Measurements from ENCODE around the gene TNS1. TPM values are rescaled to one million over a fixed set of nuclear protein-coding genes. Genes with fewer than 3 reads are reported as not detected.

The TNS1 gene
- polyA plus RNA-seq, 3 donors = 0.26 to 1.6 (median 1.5) TPM

- peaks cover 36% of the 10 kb centered on the region for H3K4me1 Mint-ChIP-seq
- no peaks in the 10 kb centered on the region for H3K79me2 ChIP-seq (ENCODE audit: insufficient read depth, low read length)
- peak overlapping the region; percentile 25 to 68 (median 29) for H3K4me3 ChIP-seq (replicated peaks in 1 of 3; ENCODE audit: low read depth in 2 of 3, low read length in 3 of 3)
- H2AFZ ChIP-seq (ENCODE audit: insufficient read depth, low read depth, low read length, poor library complexity, severe bottlenecking) = peak overlapping the region; percentile 67
- no peaks in the 10 kb centered on the region for H4K20me1 ChIP-seq (ENCODE audit: insufficient read depth, low read length)
- H3K36me3 Mint-ChIP-seq = no peaks in the 10 kb centered on the region
- H3K9me3 Mint-ChIP-seq = peaks cover 2 to 11% (median 5%) of the 10 kb centered on the region in 7 donors
- H3K9ac ChIP-seq (ENCODE audit: insufficient read depth, low read length, poor library complexity, severe bottlenecking) = peak overlapping the region; percentile 34
- no peaks in the 10 kb centered on the region for H3K9me3 ChIP-seq (replicated peaks in 1 of 2; ENCODE audit: control insufficient read depth in 1 of 2, insufficient read depth in 1 of 2, low read length in 2 of 2)
- intact Hi-C loops (cut with micrococcal nuclease) = loop anchor here (2.0 to 10.0 kb wide), 5 partner anchors 53 to 283 kb away; no protein-coding TSS in a partner anchor
- peak; percentile 27 to 43 (median 35) for DNase-seq
- no peaks in the 10 kb centered on the region for H3K36me3 ChIP-seq (replicated peaks in 1 of 2; ENCODE audit: control insufficient read depth in 1 of 2, insufficient read depth in 2 of 2, low read length in 2 of 2)
- peak overlapping the region; percentile 73 to 84 for H3K4me3 Mint-ChIP-seq
- peak overlapping the region; percentile 63 for H3K4me2 ChIP-seq (replicated peaks; ENCODE audit: extremely low read depth, low read length, poor library complexity, severe bottlenecking)
- H3K4me1 ChIP-seq (ENCODE audit: control insufficient read depth in 1 of 2, insufficient read depth in 2 of 2, low read length in 2 of 2) = peaks cover 22 to 28% of the 10 kb centered on the region in 2 donors
- peaks cover 4 to 13% (median 8%) of the 10 kb centered on the region in 3 donors for H3K27me3 Mint-ChIP-seq (ENCODE audit: low read depth in 3 of 3)
- 60% methylated on average over 1 of the region's 13 CpGs for WGBS (ENCODE audit: insufficient coverage)
- H3K27ac Mint-ChIP-seq = peak overlapping the region in 6 of 7 donors; percentile 42 to 86 (median 70)
- TF ChIP-seq CTCF (IDR thresholded peaks at IDR 0.05) = no peak
- H3K27me3 ChIP-seq (ENCODE audit: control insufficient read depth in 2 of 2, insufficient read depth in 2 of 2, low read length in 2 of 2) = no peaks in the 10 kb centered on the region
- H3K27ac ChIP-seq (ENCODE audit: low read depth in 1 of 2, low read length in 2 of 2) = peak overlapping the region; percentile 15 to 55
These were observed 213.0 kb downstream of the TNS1 start for GRCh38 chr2:217789736-217790181.

- Histone ChIP-seq H3K27me3 (ENCODE audit: control insufficient read depth in 2 of 2, insufficient read depth in 2 of 2, low read length in 2 of 2) (no peaks in the 10 kb centered on the region), H2AFZ (ENCODE audit: insufficient read depth, low read depth, low read length, poor library complexity, severe bottlenecking) (peak overlapping the region; percentile 67), H3K4me3 (replicated peaks in 1 of 3; ENCODE audit: low read depth in 2 of 3, low read length in 3 of 3) (peak overlapping the region; percentile 0 to 68 (median 29)), H3K9ac (ENCODE audit: insufficient read depth, low read length, poor library complexity, severe bottlenecking) (peak overlapping the region; percentile 34), H3K9me3 (replicated peaks in 1 of 2; ENCODE audit: control insufficient read depth in 1 of 2, insufficient read depth in 1 of 2, low read length in 2 of 2) (no peaks in the 10 kb centered on the region), H4K20me1 (ENCODE audit: insufficient read depth, low read length) (no peaks in the 10 kb centered on the region), H3K27ac (ENCODE audit: low read depth in 1 of 2, low read length in 2 of 2) (peak overlapping the region in 1 of 2 donors; percentile 55), H3K4me1 (ENCODE audit: control insufficient read depth in 1 of 2, insufficient read depth in 2 of 2, low read length in 2 of 2) (peaks cover 22 to 28% of the 10 kb centered on the region in 2 donors), H3K79me2 (ENCODE audit: insufficient read depth, low read length) (no peaks in the 10 kb centered on the region), H3K4me2 (replicated peaks; ENCODE audit: extremely low read depth, low read length, poor library complexity, severe bottlenecking) (peak overlapping the region; percentile 63), H3K36me3 (replicated peaks in 1 of 2; ENCODE audit: control insufficient read depth in 1 of 2, insufficient read depth in 2 of 2, low read length in 2 of 2) (no peaks in the 10 kb centered on the region)
- no peaks in the 10 kb centered on the region for H3K36me3 Mint-ChIP-seq
- peak; percentile 69 to 83 (median 73) for DNase-seq
- H3K9me3 Mint-ChIP-seq = peaks cover 2 to 11% (median 5%) of the 10 kb centered on the region in 7 donors
- WGBS (ENCODE audit: insufficient coverage) = 36% methylated on average over 10 of the region's 15 CpGs
- TF ChIP-seq CTCF (IDR thresholded peaks at IDR 0.05) = peak; percentile 99
- H3K27ac Mint-ChIP-seq = peak overlapping the region in 2 of 7 donors; percentile 70 to 84
- intact Hi-C loops (cut with micrococcal nuclease) = loop anchor here (2.0 to 5.0 kb wide), 3 partner anchors 98 to 283 kb away; no protein-coding TSS in a partner anchor
- H3K4me1 Mint-ChIP-seq = peaks cover 36% of the 10 kb centered on the region
- peaks cover 6 to 13% (median 8%) of the 10 kb centered on the region in 3 donors for H3K27me3 Mint-ChIP-seq (ENCODE audit: low read depth in 3 of 3)
- H3K4me3 Mint-ChIP-seq = peak overlapping the region; percentile 73 to 84
These were observed 213.6 kb downstream of the TNS1 start for GRCh38 chr2:217789003-217789735.

Data from CD14-positive monocyte (primary cell).